Naive B cell (primary cell): ENCODE results near the gene CNTN4. TPM values are rescaled to one million over a fixed set of nuclear protein-coding genes. Genes with fewer than 3 reads are reported as not detected.

ENCODE experiments used
- ATAC-seq, 2 donors: fragments of 150-1000 bp; cut with Tn5 transposase; 2 replicates each; pipeline ENCODE4 v1.10.0; 2021; ENCODE audit warnings: low read depth in 2 of 2, mild to moderate bottlenecking in 2 of 2, moderate library complexity in 2 of 2
- DNase-seq: peaks from one replicate; pipeline ENCODE4 v3.0.0; 2022
- H3K27ac Mint-ChIP-seq, 6 donors: one replicate each; pipeline ENCODE4 v1.8.0; 2020 to 2022; ENCODE audit warnings: mild to moderate bottlenecking in 6 of 6, mixed read lengths in 6 of 6, moderate library complexity in 5 of 6, inconsistent platforms in 2 of 6
- H3K27me3 Mint-ChIP-seq, 3 donors: one replicate each; pipeline ENCODE4 v1.8.0; 2021 to 2022; ENCODE audit warnings: mixed read lengths in 3 of 3, mild to moderate bottlenecking in 1 of 3
- H3K36me3 Mint-ChIP-seq, 2 donors: one replicate each; pipeline ENCODE4 v1.8.0; 2020 to 2022; ENCODE audit warnings: mixed read lengths in 2 of 2, inconsistent platforms in 1 of 2, mild to moderate bottlenecking in 1 of 2
- H3K4me1 Mint-ChIP-seq, 3 donors: one replicate each; pipeline ENCODE4 v1.8.0; 2020 to 2022; ENCODE audit warnings: mixed read lengths in 3 of 3, inconsistent platforms in 1 of 3, mild to moderate bottlenecking in 1 of 3, moderate library complexity in 1 of 3
- H3K4me3 Mint-ChIP-seq, 8 donors: one replicate each; pipeline ENCODE4 v1.8.0; 2020 to 2022; ENCODE audit warnings: mild to moderate bottlenecking in 8 of 8, mixed read lengths in 8 of 8, moderate library complexity in 8 of 8, inconsistent platforms in 2 of 8
- H3K9me3 Mint-ChIP-seq, 7 donors: one replicate each; pipeline ENCODE4 v1.8.0; 2020 to 2022; ENCODE audit warnings: mixed read lengths in 7 of 7, mild to moderate bottlenecking in 5 of 7, inconsistent platforms in 2 of 7, moderate library complexity in 1 of 7
- polyA plus RNA-seq, 6 donors: library from polyadenylated mRNA; unstranded; fragments of 300-500 nt; fragmentation: Illumina TruSeq; gene quantifications; one replicate each; pipeline ENCODE4 v1.2.3, GENCODE V29; 2021; ENCODE audit warnings: low read depth in 6 of 6

The CNTN4 gene
- polyA plus RNA-seq, 6 donors from 2014 or later, result not detected

DNA sequence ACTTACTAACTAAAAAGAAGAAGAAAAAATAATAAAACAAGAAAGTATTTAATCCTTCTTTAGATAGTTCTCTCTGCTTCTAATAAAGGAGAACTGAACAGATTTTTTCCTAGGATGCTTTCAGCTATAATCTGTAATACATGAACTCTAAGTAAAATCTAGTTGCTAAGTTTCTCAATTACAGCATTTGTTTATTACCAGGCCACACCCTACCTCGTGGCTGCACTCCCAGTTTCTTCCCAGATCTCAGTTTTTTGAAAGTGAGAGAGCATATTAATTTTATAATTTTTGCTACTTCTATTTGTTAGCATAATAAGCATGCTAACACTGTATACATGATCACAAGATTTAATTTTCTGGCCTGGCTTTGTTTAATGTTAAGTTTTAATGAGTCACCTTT lies 753.2 kb downstream of the CNTN4 start:
- Mint-ChIP-seq H3K9me3 (peaks cover 0 to 12% (median 0%) of the 10 kb centered on the region in 7 donors), H3K36me3 (no peaks in the 10 kb centered on the region), H3K4me1 (no peaks in the 10 kb centered on the region), H3K27ac (no peak overlapping the region), H3K27me3 (peaks cover 0 to 4% (median 0%) of the 10 kb centered on the region in 3 donors), H3K4me3 (no peak overlapping the region)
- DNase-seq (no peak), ATAC-seq (no peak)

DNA sequence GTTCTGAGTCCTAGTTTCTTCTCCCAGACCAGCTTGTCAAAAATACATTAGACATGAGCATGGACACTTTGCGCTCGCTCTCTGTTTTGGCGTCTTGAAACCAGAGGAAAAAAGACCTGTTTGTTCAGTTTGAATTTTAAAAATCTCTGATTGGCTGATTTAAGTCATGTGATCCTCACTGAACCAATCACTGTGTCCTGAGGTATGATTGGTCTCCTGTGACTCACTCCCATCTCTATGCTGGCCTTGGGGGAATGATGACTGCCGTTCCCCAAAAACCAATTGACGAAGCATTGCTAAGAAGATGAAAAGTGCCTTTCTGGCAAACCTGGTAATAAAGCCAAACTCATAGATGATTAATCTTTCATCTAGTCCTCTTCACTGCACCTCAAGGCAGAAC lies 755.0 kb downstream of the CNTN4 start:
- Mint-ChIP-seq H3K27me3 (peaks cover 0 to 4% (median 0%) of the 10 kb centered on the region in 3 donors), H3K36me3 (no peaks in the 10 kb centered on the region), H3K9me3 (peaks cover 0 to 8% (median 0%) of the 10 kb centered on the region in 7 donors), H3K4me1 (no peaks in the 10 kb centered on the region), H3K4me3 (no peak overlapping the region), H3K27ac (no peak overlapping the region)
- DNase-seq (no peak), ATAC-seq (no peak)

GRCh38 chr3:2856138-2857133 lies 757.8 kb downstream of the CNTN4 start:
- Mint-ChIP-seq H3K9me3 (peaks cover 0 to 5% (median 0%) of the 10 kb centered on the region in 7 donors), H3K27me3 (peaks cover 0 to 4% (median 0%) of the 10 kb centered on the region in 3 donors), H3K4me3 (no peak overlapping the region), H3K36me3 (no peaks in the 10 kb centered on the region), H3K27ac (no peak overlapping the region), H3K4me1 (no peaks in the 10 kb centered on the region)
- ATAC-seq (no peak), DNase-seq (no peak)

- no peak for ATAC-seq
- no peak overlapping the region for H3K27ac Mint-ChIP-seq
- DNase-seq, result no peak
- no peak overlapping the region for H3K4me3 Mint-ChIP-seq
- no peaks in the 10 kb centered on the region for H3K9me3 Mint-ChIP-seq
- no peaks in the 10 kb centered on the region for H3K36me3 Mint-ChIP-seq
- no peaks in the 10 kb centered on the region for H3K27me3 Mint-ChIP-seq
- no peaks in the 10 kb centered on the region for H3K4me1 Mint-ChIP-seq
These were observed 762.0 kb downstream of the CNTN4 start for GRCh38 chr3:2860626-2861025.

- Mint-ChIP-seq H3K27ac (no peak overlapping the region), H3K4me3 (no peak overlapping the region), H3K9me3 (no peaks in the 10 kb centered on the region), H3K36me3 (no peaks in the 10 kb centered on the region), H3K27me3 (no peaks in the 10 kb centered on the region), H3K4me1 (no peaks in the 10 kb centered on the region)
- no peak for ATAC-seq
- no peak for DNase-seq
These were observed 762.5 kb downstream of the CNTN4 start for GRCh38 chr3:2861120-2861519.

DNA sequence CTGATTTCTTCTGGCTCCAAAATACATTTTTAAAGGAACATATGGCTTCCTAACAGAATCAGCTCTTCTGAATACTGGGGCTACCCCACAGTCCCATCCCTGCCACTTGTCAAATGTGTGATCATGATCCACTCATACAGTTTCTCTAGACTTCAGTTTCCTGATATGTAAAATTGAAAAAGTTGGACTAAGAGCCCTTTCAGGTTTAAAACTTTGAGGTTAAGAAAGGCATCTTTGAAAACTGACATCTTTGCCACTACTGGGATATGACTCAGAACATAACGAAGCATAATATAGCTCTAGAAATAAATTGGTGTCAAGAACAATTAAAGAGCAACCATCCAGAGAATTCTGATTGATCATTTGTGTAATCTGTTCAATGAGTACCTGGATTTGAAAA lies 763.3 kb downstream of the CNTN4 start:
- DNase-seq, result no peak
- H3K4me1 Mint-ChIP-seq, result no peaks in the 10 kb centered on the region
- no peak overlapping the region for H3K27ac Mint-ChIP-seq
- no peaks in the 10 kb centered on the region for H3K36me3 Mint-ChIP-seq
- H3K9me3 Mint-ChIP-seq, result no peaks in the 10 kb centered on the region
- no peaks in the 10 kb centered on the region for H3K27me3 Mint-ChIP-seq
- H3K4me3 Mint-ChIP-seq, result no peak overlapping the region
- no peak for ATAC-seq

- no peaks in the 10 kb centered on the region for H3K9me3 Mint-ChIP-seq
- no peaks in the 10 kb centered on the region for H3K36me3 Mint-ChIP-seq
- DNase-seq (no peak), ATAC-seq (no peak)
- no peak overlapping the region for H3K27ac Mint-ChIP-seq
- no peaks in the 10 kb centered on the region for H3K4me1 Mint-ChIP-seq
- H3K4me3 Mint-ChIP-seq, result no peak overlapping the region
- H3K27me3 Mint-ChIP-seq, result no peaks in the 10 kb centered on the region
These were observed 763.7 kb downstream of the CNTN4 start for GRCh38 chr3:2862366-2862765.

GRCh38 chr3:2863127-2863526 lies 764.5 kb downstream of the CNTN4 start:
- no peak for ATAC-seq
- Mint-ChIP-seq H3K4me1 (no peaks in the 10 kb centered on the region), H3K4me3 (no peak overlapping the region), H3K36me3 (no peaks in the 10 kb centered on the region), H3K9me3 (no peaks in the 10 kb centered on the region), H3K27ac (no peak overlapping the region), H3K27me3 (no peaks in the 10 kb centered on the region)
- DNase-seq, result no peak

DNA sequence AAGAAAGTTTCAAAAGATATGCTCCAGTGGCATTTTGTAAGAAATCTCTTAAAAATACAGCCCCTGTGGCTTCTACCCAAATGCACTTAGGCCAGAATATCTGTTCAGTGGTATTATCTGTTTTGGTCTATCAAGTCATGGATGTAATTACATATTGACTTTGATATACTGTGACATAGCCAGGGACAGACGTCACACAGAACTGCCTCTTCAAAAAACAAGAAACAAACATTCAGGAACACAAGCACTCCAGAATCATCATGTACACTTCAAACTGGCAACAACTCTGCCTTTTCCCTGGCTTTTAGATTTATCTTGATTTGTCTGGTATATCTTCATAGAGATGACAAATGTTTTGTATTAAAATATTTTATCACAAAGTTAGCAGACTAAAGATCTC lies 771.2 kb downstream of the CNTN4 start:
- no peak for ATAC-seq
- no peaks in the 10 kb centered on the region for H3K9me3 Mint-ChIP-seq
- no peak overlapping the region for H3K27ac Mint-ChIP-seq
- no peak overlapping the region for H3K4me3 Mint-ChIP-seq
- DNase-seq, result no peak
- no peaks in the 10 kb centered on the region for H3K4me1 Mint-ChIP-seq
- no peaks in the 10 kb centered on the region for H3K36me3 Mint-ChIP-seq
- no peaks in the 10 kb centered on the region for H3K27me3 Mint-ChIP-seq

GRCh38 chr3:2870724-2871333 lies 772.2 kb downstream of the CNTN4 start:
- Mint-ChIP-seq H3K9me3 (no peaks in the 10 kb centered on the region), H3K4me3 (no peak overlapping the region), H3K27ac (no peak overlapping the region), H3K36me3 (no peaks in the 10 kb centered on the region), H3K27me3 (no peaks in the 10 kb centered on the region), H3K4me1 (no peaks in the 10 kb centered on the region)
- no peak for DNase-seq
- no peak for ATAC-seq

DNA sequence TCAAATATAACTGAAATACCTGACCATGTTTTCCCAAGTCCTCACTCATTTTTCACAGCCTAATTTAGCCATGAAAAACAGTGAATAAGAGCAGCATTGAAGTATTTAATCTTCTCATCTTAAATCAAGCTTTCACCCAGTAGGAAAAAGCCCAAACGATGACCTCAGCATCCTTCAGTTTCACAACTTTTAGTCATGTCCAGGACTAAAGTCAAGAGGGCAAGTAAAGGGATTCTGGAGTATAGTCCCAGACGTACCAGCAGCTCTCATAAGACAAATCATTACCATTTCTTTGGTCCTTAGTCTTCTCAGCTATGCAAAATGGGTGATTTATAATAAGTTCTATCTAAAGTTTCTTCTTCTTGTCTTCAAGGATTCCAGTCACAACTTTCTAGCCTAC lies 774.2 kb downstream of the CNTN4 start:
- DNase-seq (no peak), ATAC-seq (no peak)
- H3K36me3 Mint-ChIP-seq, result no peaks in the 10 kb centered on the region
- no peak overlapping the region for H3K4me3 Mint-ChIP-seq
- H3K9me3 Mint-ChIP-seq, result no peaks in the 10 kb centered on the region
- no peaks in the 10 kb centered on the region for H3K4me1 Mint-ChIP-seq
- peaks cover 0 to under 1% (median 0%) of the 10 kb centered on the region in 3 donors for H3K27me3 Mint-ChIP-seq
- no peak overlapping the region for H3K27ac Mint-ChIP-seq

GRCh38 chr3:2873986-2874385 lies 775.3 kb downstream of the CNTN4 start:
- Mint-ChIP-seq H3K9me3 (peaks cover 0 to under 1% (median 0%) of the 10 kb centered on the region in 7 donors), H3K4me3 (no peak overlapping the region)
- no peak for DNase-seq

GRCh38 chr3:2875699-2876098 lies 777.0 kb downstream of the CNTN4 start:
- no peak for ATAC-seq
- no peak for DNase-seq
- no peak overlapping the region for H3K4me3 Mint-ChIP-seq
- no peaks in the 10 kb centered on the region for H3K36me3 Mint-ChIP-seq
- H3K4me1 Mint-ChIP-seq, result no peaks in the 10 kb centered on the region
- H3K9me3 Mint-ChIP-seq, result peaks cover 0 to 4% (median 0%) of the 10 kb centered on the region in 7 donors
- H3K27me3 Mint-ChIP-seq, result peaks cover 0 to 4% (median 0%) of the 10 kb centered on the region in 3 donors
- H3K27ac Mint-ChIP-seq, result no peak overlapping the region

More at GRCh38 chr3:2873986-2874385, 775.3 kb downstream of the CNTN4 start:
- Mint-ChIP-seq H3K27ac (no peak overlapping the region), H3K4me1 (no peaks in the 10 kb centered on the region), H3K27me3 (peaks cover 0 to 4% (median 0%) of the 10 kb centered on the region in 3 donors), H3K36me3 (no peaks in the 10 kb centered on the region)
- no peak for ATAC-seq

DNA sequence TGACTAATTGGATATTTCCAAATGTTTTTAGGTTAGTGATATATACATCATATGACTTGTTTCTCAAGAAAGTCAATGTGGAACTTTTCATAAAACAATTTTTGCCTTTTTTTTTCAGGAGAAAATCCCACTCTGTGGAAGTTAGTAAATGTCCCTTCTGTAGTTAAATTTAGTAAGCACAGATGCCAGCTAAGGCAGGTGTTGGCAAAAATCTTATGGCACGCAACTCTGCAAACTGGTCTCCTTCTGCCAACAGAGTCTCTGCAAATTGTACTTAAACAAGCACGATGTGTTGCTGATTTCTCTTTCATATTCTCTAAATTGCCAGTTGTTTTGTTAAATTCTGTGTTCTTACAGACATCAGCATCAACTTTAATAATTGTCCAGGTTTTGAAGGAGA lies 777.7 kb downstream of the CNTN4 start:
- Mint-ChIP-seq H3K4me1 (no peaks in the 10 kb centered on the region), H3K27ac (no peak overlapping the region), H3K27me3 (peaks cover 0 to 4% (median 0%) of the 10 kb centered on the region in 3 donors), H3K4me3 (no peak overlapping the region), H3K36me3 (no peaks in the 10 kb centered on the region), H3K9me3 (peaks cover 0 to 4% (median 0%) of the 10 kb centered on the region in 7 donors)
- DNase-seq (no peak), ATAC-seq (no peak)
